HCEC 1CT (cell line): ENCODE measurements around the gene SCNN1A.

Experiments used
- DNase-seq: peaks from one replicate; pipeline ENCODE4 v3.0.0-alpha.2; 2017

SCNN1A gene

GRCh38 chr12:6383572-6384498 lies 8.5 kb upstream of the SCNN1A start, which contains the start of gene LTBR:
LTBR (plus strand) TSS chr12:6384162; CDS start chr12:6384359, 197 bp downstream.
- peak; percentile 94 for DNase-seq

GRCh38 chr12:6382982-6383381 lies 7.6 kb upstream of the SCNN1A start:
- no peak for DNase-seq

GRCh38 chr12:6382371-6382770 lies 7.0 kb upstream of the SCNN1A start:
- no peak for DNase-seq

- DNase-seq, result no peak
These were observed 5.1 kb upstream of the SCNN1A start for GRCh38 chr12:6380141-6381121.

GRCh38 chr12:6378709-6379472 lies 3.5 kb upstream of the SCNN1A start:
- no peak for DNase-seq

- DNase-seq, result no peak
These were observed 2.3 kb upstream of the SCNN1A start for GRCh38 chr12:6377667-6377994.

- DNase-seq, result no peak
These were observed 1.7 kb upstream of the SCNN1A start for GRCh38 chr12:6376870-6377666.

- peak; percentile 75 for DNase-seq
These were observed 911 bp upstream of the SCNN1A start for GRCh38 chr12:6376079-6376869.

GRCh38 chr12:6374786-6375160 lies 590 bp downstream of the SCNN1A start:
- DNase-seq, result no peak

GRCh38 chr12:6374028-6374785 lies 1.2 kb downstream of the SCNN1A start:
- no peak for DNase-seq

- no peak for DNase-seq
These were observed 2.2 kb downstream of the SCNN1A start for GRCh38 chr12:6373022-6373787.

GRCh38 chr12:6372403-6373003 lies 2.9 kb downstream of the SCNN1A start:
- peak; percentile 94 for DNase-seq

GRCh38 chr12:6370994-6371754 lies 4.2 kb downstream of the SCNN1A start:
- peak; percentile 79 for DNase-seq

GRCh38 chr12:6370576-6370935 lies 4.8 kb downstream of the SCNN1A start:
- DNase-seq, result no peak

- peak; percentile 51 for DNase-seq
These were observed 5.3 kb downstream of the SCNN1A start for GRCh38 chr12:6369916-6370575.

GRCh38 chr12:6368906-6369525 lies 6.3 kb downstream of the SCNN1A start:
- no peak for DNase-seq
